IMR-90 (cell line): ENCODE results near the gene SECISBP2.

Experiments used
- FOS ChIP-seq: fragments of 150-350 bp; IDR thresholded peaks from 2 replicates; pipeline ENCODE4 v1.6.1; 2016; ENCODE audit warnings: low read depth, low read length
- SMC3 ChIP-seq: fragments of 150-350 bp; IDR thresholded peaks from 2 replicates; pipeline ENCODE4 v1.6.1; 2016; ENCODE audit warnings: low read depth, mild to moderate bottlenecking, antibody characterized with exemption, low read length, moderate library complexity
- TF ChIP-seq, protein P1 (sequence below): conservative IDR thresholded peaks from 2 replicates; pipeline ENCODE4 v1.5.1; 2012; ENCODE audit warnings: mild to moderate bottlenecking, low read depth, low read length, improper control_type of control experiment

DNA sequence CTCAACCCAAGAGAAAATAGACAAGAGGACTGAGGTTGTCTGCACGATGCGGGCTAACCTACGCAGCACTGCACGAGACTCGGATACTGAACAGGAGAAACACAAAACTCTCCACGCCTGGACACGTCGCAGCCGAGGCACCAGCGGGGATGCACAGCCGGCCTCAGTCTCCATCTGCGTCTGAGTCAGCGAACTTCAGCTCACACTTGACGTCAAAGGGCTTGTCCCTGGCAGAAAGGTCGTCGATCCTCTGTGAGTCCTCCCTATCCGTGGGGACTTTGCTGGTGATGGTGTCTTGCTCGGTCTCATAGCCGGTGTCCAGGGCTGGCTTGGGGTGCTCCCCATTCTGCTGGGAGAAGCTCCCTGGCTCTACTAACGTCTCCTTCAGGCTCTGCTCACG lies 60.2 kb downstream of the SECISBP2 start:
- TF ChIP-seq, protein P1, sequence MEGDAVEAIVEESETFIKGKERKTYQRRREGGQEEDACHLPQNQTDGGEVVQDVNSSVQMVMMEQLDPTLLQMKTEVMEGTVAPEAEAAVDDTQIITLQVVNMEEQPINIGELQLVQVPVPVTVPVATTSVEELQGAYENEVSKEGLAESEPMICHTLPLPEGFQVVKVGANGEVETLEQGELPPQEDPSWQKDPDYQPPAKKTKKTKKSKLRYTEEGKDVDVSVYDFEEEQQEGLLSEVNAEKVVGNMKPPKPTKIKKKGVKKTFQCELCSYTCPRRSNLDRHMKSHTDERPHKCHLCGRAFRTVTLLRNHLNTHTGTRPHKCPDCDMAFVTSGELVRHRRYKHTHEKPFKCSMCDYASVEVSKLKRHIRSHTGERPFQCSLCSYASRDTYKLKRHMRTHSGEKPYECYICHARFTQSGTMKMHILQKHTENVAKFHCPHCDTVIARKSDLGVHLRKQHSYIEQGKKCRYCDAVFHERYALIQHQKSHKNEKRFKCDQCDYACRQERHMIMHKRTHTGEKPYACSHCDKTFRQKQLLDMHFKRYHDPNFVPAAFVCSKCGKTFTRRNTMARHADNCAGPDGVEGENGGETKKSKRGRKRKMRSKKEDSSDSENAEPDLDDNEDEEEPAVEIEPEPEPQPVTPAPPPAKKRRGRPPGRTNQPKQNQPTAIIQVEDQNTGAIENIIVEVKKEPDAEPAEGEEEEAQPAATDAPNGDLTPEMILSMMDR = no peak
- TF ChIP-seq SMC3 (no peak), FOS (no peak)
